Skin epidermis (tissue), 12 donors: ENCODE measurements around the gene AFF2.

Source experiments
- H3K27ac ChIP-seq, 21 experiments: fragments of 200-600 bp; sonication (generic) in 11 of 21; one replicate each; pipeline ENCODE4 v1.5.0; 2020; ENCODE audit warnings: mild to moderate bottlenecking in 3 of 21, inconsistent platforms in 2 of 21, moderate library complexity in 2 of 21
- H3K4me3 ChIP-seq, 7 experiments: fragments of 200-600 bp; sonication (generic) in 2 of 7; one replicate each; pipeline ENCODE4 v1.5.0; 2020; ENCODE audit warnings: inconsistent platforms in 2 of 7, mild to moderate bottlenecking in 2 of 7, moderate library complexity in 1 of 7

The AFF2 gene

DNA sequence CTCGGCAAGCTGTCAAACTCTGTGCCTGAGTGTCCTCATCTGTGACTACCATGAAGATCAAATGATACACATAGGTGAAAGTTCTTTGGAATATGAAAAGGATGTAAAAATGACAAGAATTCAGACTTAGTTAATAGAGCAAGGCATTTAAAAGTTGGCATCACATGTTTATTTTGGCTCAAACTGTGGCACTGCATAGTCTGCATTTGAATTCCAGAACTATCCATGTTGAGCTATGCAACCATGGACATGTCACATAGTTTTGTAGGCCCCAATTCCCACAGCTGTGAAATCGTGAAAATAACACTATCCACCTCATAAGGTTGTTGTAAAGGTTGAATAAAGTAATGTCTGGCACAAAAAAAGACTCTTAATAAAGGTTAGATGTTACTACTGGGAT, 33.9 kb downstream of the AFF2 start:
- Histone ChIP-seq H3K27ac (no peak overlapping the region), H3K4me3 (no peak overlapping the region)

DNA sequence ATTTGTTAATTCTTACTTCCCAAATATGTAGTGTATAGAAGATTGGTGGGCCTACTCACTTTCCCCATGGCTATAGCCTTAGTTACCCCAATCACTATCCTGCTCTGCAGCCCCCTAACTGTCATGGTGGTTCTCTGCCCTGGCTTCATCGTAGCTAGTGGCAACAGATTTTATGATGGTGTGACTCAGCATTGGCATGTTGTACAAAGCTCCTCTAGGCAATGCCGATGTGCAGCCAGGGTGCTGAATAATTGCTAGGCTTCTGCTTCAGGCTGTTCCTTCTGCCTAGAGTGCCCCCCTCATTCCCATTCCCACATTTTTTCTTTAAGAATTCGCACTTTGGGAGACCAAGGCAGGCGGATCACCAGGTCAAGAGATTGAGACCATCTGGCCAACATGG, 35.2 kb downstream of the AFF2 start:
- Histone ChIP-seq H3K4me3 (no peak overlapping the region), H3K27ac (no peak overlapping the region)

DNA sequence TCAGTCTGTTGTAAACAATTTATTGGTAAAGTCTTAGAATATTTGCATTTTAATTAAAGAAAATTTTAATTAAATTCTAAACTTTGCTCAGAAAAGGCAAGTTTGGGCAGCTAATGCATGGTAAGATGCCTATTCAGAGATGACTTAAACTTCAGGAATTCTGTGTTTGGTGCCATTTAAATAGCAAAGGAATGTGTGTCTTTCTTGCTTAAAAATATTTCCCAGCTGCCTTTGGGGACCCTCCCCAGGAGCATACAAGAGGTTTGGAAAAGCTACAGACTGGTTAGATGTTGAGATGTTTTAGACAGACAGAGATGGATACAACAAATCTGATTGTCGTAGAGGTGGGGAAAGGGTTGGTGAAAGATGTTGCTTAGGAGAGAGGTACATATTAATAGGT, 36.5 kb downstream of the AFF2 start:
- Histone ChIP-seq H3K27ac (no peak overlapping the region), H3K4me3 (no peak overlapping the region)

- no peak overlapping the region for H3K4me3 ChIP-seq
- H3K27ac ChIP-seq: no peak overlapping the region
Measured at GRCh38 chrX:148537556-148538182, 37.3 kb downstream of the AFF2 start.

- Histone ChIP-seq H3K4me3 (no peak overlapping the region), H3K27ac (no peak overlapping the region)
Measured at GRCh38 chrX:148538582-148538981, 38.2 kb downstream of the AFF2 start.

GRCh38 chrX:148540114-148540513, 39.7 kb downstream of the AFF2 start:
- Histone ChIP-seq H3K27ac (no peak overlapping the region), H3K4me3 (no peak overlapping the region)

DNA sequence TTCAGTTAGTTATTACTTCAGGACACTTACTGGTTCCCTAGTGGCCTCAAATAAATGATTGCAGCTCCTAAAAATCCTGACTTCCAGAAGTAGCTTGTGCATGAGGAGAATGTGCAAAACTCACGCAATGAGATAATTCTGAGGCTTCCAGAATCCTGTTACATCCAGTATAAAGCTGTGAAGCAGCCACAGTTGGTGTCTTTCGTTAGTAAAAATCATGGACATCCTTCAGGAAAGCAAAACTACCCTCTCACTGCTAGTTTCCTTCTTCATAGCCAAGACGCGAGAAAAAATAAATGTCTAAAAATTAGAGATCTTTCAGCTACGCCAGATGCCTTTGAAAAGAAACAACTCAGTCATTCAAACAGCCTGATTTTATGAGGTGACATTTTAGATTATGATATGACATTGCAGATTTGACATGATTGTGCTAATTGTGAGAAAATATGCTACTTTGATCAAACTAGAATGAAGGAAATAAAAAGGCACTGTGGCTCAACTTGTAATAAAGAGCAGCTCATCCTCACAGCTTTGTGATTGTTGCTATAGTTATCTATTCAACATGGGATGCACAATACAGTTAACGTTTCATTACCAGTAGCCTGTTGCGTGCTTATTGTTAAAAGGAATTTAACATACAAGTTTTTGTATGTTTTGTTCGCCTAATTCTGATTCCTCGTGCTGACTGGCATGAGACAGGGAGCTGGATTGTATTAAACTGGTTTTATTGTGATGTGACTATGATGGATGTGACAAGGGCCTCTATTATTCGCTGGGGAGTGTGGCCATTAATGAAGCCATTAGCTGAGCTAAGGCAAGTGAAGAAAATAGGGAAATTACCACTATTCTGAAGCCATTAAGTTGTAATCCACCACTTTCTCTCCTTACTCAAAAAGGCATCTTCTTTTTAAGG, 40.5 kb downstream of the AFF2 start:
- H3K27ac ChIP-seq: no peak overlapping the region
- no peak overlapping the region for H3K4me3 ChIP-seq

GRCh38 chrX:148541584-148541940, 41.1 kb downstream of the AFF2 start:
- Histone ChIP-seq H3K4me3 (no peak overlapping the region), H3K27ac (no peak overlapping the region)

- H3K27ac ChIP-seq: no peak overlapping the region
- no peak overlapping the region for H3K4me3 ChIP-seq
Measured at GRCh38 chrX:148542481-148543255, 42.3 kb downstream of the AFF2 start.

DNA sequence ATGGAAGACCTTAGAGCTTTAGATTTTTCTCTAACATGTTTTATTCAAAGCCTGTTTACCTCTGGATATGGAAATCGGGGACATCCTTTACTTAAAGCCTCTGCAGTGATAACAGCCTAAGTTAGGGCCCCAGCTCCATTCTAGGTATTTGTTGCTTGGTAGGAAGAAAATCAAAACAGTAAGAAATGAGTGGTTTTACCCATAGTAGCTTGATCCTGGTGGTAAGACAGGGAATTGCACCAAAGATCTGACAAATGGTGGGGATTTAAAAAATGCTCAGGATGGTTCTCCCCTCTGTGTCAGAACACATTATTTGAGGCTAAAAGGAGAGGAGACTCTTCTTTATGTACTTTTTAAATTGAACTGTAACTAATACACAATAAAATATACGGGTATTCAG, 52.4 kb downstream of the AFF2 start:
- H3K27ac ChIP-seq: no peak overlapping the region
- no peak overlapping the region for H3K4me3 ChIP-seq

GRCh38 chrX:148555101-148555500, 54.7 kb downstream of the AFF2 start:
- no peak overlapping the region for H3K27ac ChIP-seq

DNA sequence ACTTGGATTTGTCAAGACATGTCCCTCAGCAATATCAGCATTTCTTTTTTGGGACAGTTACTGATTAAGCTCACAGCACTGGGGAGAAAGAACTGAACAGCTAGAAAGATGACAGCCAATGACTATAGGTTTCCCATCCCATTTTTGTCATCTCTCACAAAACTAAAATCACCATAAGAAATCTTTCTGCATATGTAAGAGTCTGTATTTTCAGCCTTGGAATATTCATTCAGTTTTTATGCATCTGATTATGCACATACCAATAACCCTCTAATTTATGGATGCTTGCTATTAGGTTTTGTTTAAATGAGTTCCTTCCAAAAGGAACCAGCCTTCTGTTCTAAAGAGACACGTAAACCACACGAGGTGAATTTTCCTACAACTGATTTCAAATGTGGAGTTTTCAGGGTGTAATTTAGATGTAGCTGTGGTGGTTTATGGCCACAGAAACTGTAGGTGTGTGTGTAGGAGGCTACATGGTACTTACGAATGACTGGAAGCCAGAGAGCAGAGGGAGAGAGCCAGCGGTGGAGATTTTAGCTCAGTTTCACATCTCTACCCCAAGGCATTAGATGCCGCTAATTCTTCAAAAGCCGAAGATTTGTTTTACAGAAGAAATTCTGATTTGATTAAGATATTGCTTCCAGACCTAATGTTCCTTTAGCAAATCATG, 55.3 kb downstream of the AFF2 start:
- Histone ChIP-seq H3K4me3 (no peak overlapping the region), H3K27ac (no peak overlapping the region)

More at GRCh38 chrX:148555101-148555500, 54.7 kb downstream of the AFF2 start:
- H3K4me3 ChIP-seq: no peak overlapping the region

DNA sequence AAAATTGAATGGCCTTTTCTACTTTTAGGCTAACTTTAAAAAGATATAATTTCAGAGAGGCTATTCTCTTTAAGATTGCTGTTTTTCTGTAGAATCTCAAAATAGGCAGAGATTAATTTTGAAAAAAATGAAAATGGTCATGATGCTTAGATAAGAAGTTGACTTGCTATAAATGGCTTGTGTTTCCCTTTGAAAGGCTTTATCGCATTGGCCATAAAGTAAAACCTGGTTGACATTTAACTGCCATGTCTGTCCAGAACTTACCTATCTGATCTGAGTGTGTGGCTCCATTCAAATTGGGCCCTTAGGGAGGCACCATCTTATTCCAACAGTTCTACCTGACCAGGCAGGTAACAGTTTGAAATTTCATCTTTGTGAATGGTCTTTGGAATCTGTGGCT, 56.1 kb downstream of the AFF2 start:
- Histone ChIP-seq H3K4me3 (no peak overlapping the region), H3K27ac (no peak overlapping the region)

- Histone ChIP-seq H3K27ac (no peak overlapping the region), H3K4me3 (no peak overlapping the region)
Measured at GRCh38 chrX:148562846-148563245, 62.4 kb downstream of the AFF2 start.

- Histone ChIP-seq H3K27ac (no peak overlapping the region), H3K4me3 (no peak overlapping the region)
Measured at GRCh38 chrX:148567229-148567628, 66.8 kb downstream of the AFF2 start.

DNA sequence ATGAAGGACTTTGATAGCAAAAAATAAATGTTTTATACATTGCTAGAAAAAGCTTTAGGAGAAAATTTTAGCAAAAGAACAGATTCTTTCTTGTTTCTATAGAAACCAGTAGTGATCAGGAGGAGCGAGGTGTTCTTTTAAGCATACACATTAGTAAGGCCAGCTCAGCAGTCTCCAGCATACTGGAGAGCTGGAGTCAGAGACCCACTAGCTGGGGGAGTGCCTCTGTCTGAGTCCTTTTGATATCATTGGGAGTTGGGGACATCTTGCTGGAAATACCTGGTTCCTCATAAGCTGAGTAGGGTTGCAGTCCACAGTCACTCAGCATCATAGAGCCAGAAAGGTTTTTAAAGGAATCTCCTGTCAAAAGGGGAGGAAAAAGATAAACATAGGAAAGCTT, 67.4 kb downstream of the AFF2 start:
- no peak overlapping the region for H3K27ac ChIP-seq

DNA sequence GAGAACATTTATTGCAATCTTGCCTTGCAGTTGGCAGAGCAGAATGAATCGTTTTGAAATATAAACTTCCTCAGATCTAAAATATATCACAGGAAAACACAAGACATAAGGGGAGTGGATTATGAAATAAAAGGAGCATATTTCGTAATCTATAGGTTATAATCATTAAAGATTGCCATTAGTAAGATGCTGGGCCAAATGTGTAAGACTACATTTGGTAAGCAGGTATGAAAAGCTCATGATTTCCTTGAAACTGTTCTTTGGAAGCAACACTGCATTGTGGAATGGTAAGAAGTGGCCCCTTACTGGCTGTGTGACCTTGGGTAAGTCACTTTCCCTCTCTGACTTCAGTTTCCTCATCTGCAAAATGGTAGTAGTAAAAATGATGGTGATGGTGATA, 68.3 kb downstream of the AFF2 start:
- H3K4me3 ChIP-seq: no peak overlapping the region

More for the DNA sequence above, 67.4 kb downstream of the AFF2 start:
- no peak overlapping the region for H3K4me3 ChIP-seq

DNA sequence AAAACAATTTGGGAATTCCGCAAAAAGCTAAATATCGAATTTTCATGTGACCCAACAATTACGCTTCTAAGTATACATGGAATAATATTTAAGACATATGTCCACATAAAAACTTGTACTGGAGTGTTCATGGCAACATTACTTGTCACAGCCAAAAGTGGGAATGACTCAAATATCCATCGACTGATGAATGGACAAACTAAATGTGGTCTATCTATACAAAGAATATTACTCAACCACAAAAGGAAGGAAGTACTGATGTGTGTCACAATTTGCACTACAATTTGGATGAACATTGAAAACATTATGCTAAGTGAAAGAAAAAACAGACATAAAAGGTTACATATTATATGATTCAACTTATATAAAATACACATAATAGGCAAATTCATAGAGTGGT, 71.9 kb downstream of the AFF2 start:
- Histone ChIP-seq H3K27ac (no peak overlapping the region), H3K4me3 (no peak overlapping the region)

More for the DNA sequence above, 68.3 kb downstream of the AFF2 start:
- H3K27ac ChIP-seq: no peak overlapping the region

DNA sequence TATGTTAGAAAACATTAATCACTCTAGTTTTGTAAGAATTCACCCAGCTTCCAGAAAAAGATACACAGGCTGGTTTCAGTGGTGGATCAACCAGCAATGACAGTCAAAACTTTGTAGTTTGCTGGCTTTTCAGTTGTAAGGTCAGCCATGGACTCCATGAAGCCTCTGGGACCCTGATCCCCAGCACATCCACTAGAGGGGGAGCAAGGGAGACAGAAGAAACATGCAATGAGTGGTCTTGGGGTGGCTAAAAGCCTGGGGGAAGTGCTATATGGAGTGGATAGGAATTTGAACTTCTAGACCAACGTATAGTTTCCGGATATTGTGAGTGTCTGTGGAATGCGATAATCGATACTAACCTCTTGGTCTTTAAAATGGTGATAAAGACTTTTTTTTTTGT, 72.7 kb downstream of the AFF2 start:
- Histone ChIP-seq H3K27ac (no peak overlapping the region), H3K4me3 (no peak overlapping the region)
